Measurements from ENCODE around the gene PLLP.

DNA sequence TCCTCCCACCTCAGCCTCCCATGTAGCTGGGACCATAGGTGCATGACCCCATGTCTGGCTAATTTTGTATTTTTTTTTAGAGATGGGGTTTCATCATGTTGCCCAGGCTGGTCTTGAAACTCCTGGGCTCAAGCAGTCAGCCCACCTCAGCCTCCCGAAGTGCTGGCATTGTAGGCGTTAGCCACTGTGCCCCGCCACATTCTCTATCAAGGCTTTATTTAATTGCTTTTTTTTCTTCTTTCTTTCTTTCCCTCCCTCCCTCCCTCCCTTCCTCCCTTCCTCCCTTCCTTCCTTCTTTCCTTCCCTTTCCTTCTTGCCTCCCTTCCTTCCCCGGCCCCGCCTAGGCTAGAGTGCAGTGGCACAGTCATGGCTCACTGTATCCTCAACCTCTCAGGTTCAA lies 74.7 kb downstream of the PLLP start:
- TF ChIP-seq, protein P1, sequence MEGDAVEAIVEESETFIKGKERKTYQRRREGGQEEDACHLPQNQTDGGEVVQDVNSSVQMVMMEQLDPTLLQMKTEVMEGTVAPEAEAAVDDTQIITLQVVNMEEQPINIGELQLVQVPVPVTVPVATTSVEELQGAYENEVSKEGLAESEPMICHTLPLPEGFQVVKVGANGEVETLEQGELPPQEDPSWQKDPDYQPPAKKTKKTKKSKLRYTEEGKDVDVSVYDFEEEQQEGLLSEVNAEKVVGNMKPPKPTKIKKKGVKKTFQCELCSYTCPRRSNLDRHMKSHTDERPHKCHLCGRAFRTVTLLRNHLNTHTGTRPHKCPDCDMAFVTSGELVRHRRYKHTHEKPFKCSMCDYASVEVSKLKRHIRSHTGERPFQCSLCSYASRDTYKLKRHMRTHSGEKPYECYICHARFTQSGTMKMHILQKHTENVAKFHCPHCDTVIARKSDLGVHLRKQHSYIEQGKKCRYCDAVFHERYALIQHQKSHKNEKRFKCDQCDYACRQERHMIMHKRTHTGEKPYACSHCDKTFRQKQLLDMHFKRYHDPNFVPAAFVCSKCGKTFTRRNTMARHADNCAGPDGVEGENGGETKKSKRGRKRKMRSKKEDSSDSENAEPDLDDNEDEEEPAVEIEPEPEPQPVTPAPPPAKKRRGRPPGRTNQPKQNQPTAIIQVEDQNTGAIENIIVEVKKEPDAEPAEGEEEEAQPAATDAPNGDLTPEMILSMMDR (conservative IDR thresholded peaks at IDR 0.05; ENCODE audit: low read length): no peak
- no peak for TF ChIP-seq EZH2phosphoT487 (IDR thresholded peaks at IDR 0.05; ENCODE audit: borderline replicate concordance)
